Memory B cell (primary cell): Measurements from ENCODE around the gene MBTPS1.

ENCODE experiments used
- ATAC-seq: fragments of 150-1000 bp; cut with Tn5 transposase; 2 replicates; pipeline ENCODE4 v1.10.0; 2021; ENCODE audit warnings: low read depth, mild to moderate bottlenecking, moderate library complexity
- DNase-seq, 2 donors: peaks; one replicate each; pipeline ENCODE4 v3.0.0; 2022; ENCODE audit warnings: low spot score in 2 of 2
- H3K27ac Mint-ChIP-seq: one replicate; pipeline ENCODE4 v1.8.0; 2022; ENCODE audit warnings: mild to moderate bottlenecking, moderate library complexity, mixed read lengths
- H3K27me3 Mint-ChIP-seq: one replicate; pipeline ENCODE4 v1.8.0; 2022; ENCODE audit warnings: mixed read lengths
- H3K36me3 Mint-ChIP-seq: one replicate; pipeline ENCODE4 v1.8.0; 2022; ENCODE audit warnings: mild to moderate bottlenecking, mixed read lengths
- H3K4me1 Mint-ChIP-seq: one replicate; pipeline ENCODE4 v1.8.0; 2022; ENCODE audit warnings: mixed read lengths
- H3K4me3 Mint-ChIP-seq: one replicate; pipeline ENCODE4 v1.8.0; 2022; ENCODE audit warnings: mild to moderate bottlenecking, moderate library complexity, mixed read lengths
- H3K9me3 Mint-ChIP-seq: one replicate; pipeline ENCODE4 v1.8.0; 2022; ENCODE audit warnings: mixed read lengths

MBTPS1 gene

GRCh38 chr16:84098939-84099338, 17.8 kb downstream of the MBTPS1 start:
- peaks cover 26% of the 10 kb centered on the region for H3K36me3 Mint-ChIP-seq

GRCh38 chr16:84096447-84097005, 20.2 kb downstream of the MBTPS1 start:
- Mint-ChIP-seq H3K9me3 (no peaks in the 10 kb centered on the region), H3K4me3 (no peak overlapping the region), H3K27me3 (no peaks in the 10 kb centered on the region), H3K4me1 (no peaks in the 10 kb centered on the region), H3K36me3 (peaks cover 41% of the 10 kb centered on the region), H3K27ac (no peak overlapping the region)
- DNase-seq: no peak
- no peak for ATAC-seq

More at GRCh38 chr16:84098939-84099338, 17.8 kb downstream of the MBTPS1 start:
- no peaks in the 10 kb centered on the region for H3K27me3 Mint-ChIP-seq
- H3K4me1 Mint-ChIP-seq: peaks cover 5% of the 10 kb centered on the region
- no peak overlapping the region for H3K4me3 Mint-ChIP-seq
- no peak overlapping the region for H3K27ac Mint-ChIP-seq
- H3K9me3 Mint-ChIP-seq: no peaks in the 10 kb centered on the region
- DNase-seq (no peak), ATAC-seq (no peak)

- ATAC-seq (no peak), DNase-seq (no peak)
- Mint-ChIP-seq H3K4me1 (no peaks in the 10 kb centered on the region), H3K9me3 (no peaks in the 10 kb centered on the region), H3K4me3 (no peak overlapping the region), H3K27ac (no peak overlapping the region), H3K27me3 (no peaks in the 10 kb centered on the region), H3K36me3 (peaks cover 43% of the 10 kb centered on the region)
Measured at GRCh38 chr16:84095466-84095865, 21.3 kb downstream of the MBTPS1 start.

GRCh38 chr16:84093879-84094270, 22.9 kb downstream of the MBTPS1 start:
- no peak for DNase-seq
- Mint-ChIP-seq H3K4me3 (no peak overlapping the region), H3K4me1 (peaks cover 2% of the 10 kb centered on the region), H3K9me3 (no peaks in the 10 kb centered on the region), H3K27ac (no peak overlapping the region), H3K36me3 (peaks cover 49% of the 10 kb centered on the region), H3K27me3 (no peaks in the 10 kb centered on the region)
- no peak for ATAC-seq

- ATAC-seq (no peak), DNase-seq (no peak)
- H3K9me3 Mint-ChIP-seq: no peaks in the 10 kb centered on the region
- H3K4me1 Mint-ChIP-seq: peaks cover 7% of the 10 kb centered on the region
- no peak overlapping the region for H3K4me3 Mint-ChIP-seq
- H3K27ac Mint-ChIP-seq: no peak overlapping the region
- peaks cover 53% of the 10 kb centered on the region for H3K36me3 Mint-ChIP-seq
- H3K27me3 Mint-ChIP-seq: no peaks in the 10 kb centered on the region
Measured at GRCh38 chr16:84093120-84093878, 23.4 kb downstream of the MBTPS1 start.

DNA sequence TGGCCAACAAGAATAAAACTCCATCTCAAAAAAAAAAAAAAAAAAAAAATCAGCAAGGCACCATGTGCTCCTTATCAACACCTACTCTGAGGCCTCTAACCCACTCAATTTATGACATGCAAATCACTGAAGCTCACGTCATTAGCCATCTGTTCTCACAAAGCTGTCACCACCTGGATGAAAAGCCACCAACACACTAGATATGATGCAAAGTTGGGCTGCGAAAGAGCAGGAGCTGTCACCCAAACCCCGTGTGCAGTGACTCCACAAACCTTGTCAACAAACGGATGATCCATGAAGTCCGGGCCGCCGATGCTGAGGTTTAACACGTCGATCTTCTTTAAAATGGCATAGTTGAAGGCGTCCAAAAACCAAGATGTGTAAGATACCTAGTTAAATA, 25.3 kb downstream of the MBTPS1 start:
- no peaks in the 10 kb centered on the region for H3K9me3 Mint-ChIP-seq
- DNase-seq: no peak
- peaks cover 10% of the 10 kb centered on the region for H3K4me1 Mint-ChIP-seq
- no peak overlapping the region for H3K4me3 Mint-ChIP-seq
- H3K27me3 Mint-ChIP-seq: no peaks in the 10 kb centered on the region
- H3K27ac Mint-ChIP-seq: no peak overlapping the region
- H3K36me3 Mint-ChIP-seq: peaks cover 50% of the 10 kb centered on the region
- no peak for ATAC-seq

DNA sequence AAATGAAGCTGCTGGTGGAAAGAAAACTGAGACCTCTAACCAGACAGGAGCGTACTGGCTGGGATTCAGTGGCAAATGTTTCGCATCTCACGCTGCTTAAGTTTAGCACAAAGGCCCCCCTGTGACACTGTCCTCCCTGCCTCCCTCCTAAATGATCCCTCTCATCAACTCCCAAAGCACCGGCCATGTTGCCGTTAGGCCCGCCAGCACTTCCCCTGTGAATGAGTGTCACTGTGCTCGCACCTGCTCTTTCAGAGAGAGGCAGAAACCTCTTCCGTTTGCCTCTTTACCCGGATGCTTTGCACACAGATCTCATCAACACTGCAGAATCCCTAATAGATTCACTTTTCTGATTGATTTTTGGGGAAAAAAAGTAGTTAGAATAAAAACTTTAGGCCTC, 26.5 kb downstream of the MBTPS1 start:
- Mint-ChIP-seq H3K27ac (no peak overlapping the region), H3K9me3 (no peaks in the 10 kb centered on the region), H3K27me3 (no peaks in the 10 kb centered on the region), H3K4me1 (peaks cover 18% of the 10 kb centered on the region), H3K36me3 (peaks cover 53% of the 10 kb centered on the region), H3K4me3 (no peak overlapping the region)
- ATAC-seq (no peak), DNase-seq (no peak)

DNA sequence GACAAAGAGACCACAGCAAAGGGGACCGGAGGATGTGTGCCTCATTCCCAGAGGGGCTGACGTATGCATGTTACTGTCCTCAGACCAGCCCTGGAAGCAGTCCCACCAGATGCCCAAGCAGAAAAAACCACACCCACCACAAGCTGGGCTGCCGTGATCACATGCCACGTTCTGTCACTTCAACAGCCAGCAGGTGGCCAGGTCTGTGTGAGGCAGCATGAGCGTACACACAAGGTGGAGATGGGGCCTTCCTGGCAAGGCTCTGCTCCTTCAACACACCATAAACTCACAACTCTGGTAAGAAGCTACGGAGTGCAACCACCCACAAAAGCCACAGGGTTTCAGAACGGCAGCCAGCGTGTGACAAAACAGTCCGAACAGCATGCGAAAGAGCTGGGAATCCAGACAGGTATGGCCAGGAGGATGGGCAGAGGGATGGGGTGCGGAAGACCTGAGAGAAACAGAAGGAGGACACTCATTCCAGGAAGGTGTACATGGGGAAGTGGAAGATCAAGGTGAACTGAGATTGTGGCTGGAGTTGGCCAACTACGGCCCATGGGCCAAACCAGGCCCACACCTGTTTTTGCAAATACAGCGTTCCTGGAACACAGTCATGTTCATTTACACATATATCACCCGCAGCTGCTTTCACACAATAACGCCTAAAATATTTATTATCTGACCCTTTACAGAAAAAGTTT, 27.9 kb downstream of the MBTPS1 start:
- Mint-ChIP-seq H3K4me3 (no peak overlapping the region), H3K27me3 (no peaks in the 10 kb centered on the region), H3K4me1 (peaks cover 21% of the 10 kb centered on the region), H3K27ac (no peak overlapping the region), H3K9me3 (no peaks in the 10 kb centered on the region), H3K36me3 (peaks cover 44% of the 10 kb centered on the region)
- DNase-seq (peak; percentile 8 to 17), ATAC-seq (peak; percentile 62)

GRCh38 chr16:84087466-84088151, 29.1 kb downstream of the MBTPS1 start:
- ATAC-seq (no peak), DNase-seq (no peak)
- Mint-ChIP-seq H3K27ac (no peak overlapping the region), H3K4me1 (peaks cover 21% of the 10 kb centered on the region), H3K4me3 (no peak overlapping the region), H3K36me3 (peaks cover 38% of the 10 kb centered on the region), H3K9me3 (no peaks in the 10 kb centered on the region), H3K27me3 (no peaks in the 10 kb centered on the region)

DNA sequence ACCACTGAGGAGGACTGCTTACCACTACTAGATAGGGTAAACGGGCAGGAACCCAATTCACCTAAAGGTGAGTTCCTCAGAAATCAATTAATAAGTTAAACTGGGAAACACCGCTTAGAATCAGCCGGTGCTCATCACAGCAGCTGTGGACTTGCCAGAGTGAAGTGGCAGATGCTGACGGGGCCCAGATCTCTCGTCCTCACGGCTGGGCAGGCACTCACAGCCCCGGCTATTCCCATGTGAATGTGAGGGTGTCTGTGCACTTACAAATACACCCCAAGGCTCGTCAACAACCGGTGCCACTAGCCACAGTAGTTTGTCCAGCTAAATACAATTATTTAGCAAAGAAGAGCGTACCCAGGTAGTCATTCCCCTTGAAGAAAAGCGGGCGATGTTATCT, 29.7 kb downstream of the MBTPS1 start:
- H3K4me1 Mint-ChIP-seq: peaks cover 21% of the 10 kb centered on the region
- H3K36me3 Mint-ChIP-seq: peaks cover 38% of the 10 kb centered on the region
- no peak for ATAC-seq

GRCh38 chr16:84086341-84086740, 30.4 kb downstream of the MBTPS1 start:
- H3K27ac Mint-ChIP-seq: peak overlapping the region; percentile 28

More for the DNA sequence above, 29.7 kb downstream of the MBTPS1 start:
- H3K27me3 Mint-ChIP-seq: no peaks in the 10 kb centered on the region
- no peaks in the 10 kb centered on the region for H3K9me3 Mint-ChIP-seq
- no peak overlapping the region for H3K4me3 Mint-ChIP-seq
- no peak for DNase-seq
- H3K27ac Mint-ChIP-seq: no peak overlapping the region

DNA sequence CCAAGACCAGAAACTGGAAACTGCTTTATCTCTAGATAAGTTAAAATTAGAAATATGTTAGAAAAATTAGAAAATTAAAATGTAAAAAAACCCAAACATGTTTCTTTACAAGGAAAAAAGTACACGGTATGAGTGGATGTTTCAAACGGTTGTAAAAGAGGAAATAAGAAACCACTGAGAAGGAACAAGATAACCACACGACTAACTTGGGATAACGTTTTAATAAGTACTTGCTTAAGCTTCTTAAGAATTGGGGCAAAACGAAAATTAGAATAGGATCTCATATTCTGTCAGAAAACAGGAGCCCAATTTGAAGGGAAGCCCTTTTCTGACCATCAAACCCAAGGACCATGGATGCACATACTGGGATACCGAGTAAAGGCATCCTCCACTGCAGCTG, 31.0 kb downstream of the MBTPS1 start:
- DNase-seq (no peak), ATAC-seq (peak; percentile 70)
- Mint-ChIP-seq H3K9me3 (no peaks in the 10 kb centered on the region), H3K27ac (peak overlapping the region; percentile 28), H3K4me1 (peaks cover 21% of the 10 kb centered on the region), H3K36me3 (peaks cover 37% of the 10 kb centered on the region), H3K27me3 (no peaks in the 10 kb centered on the region), H3K4me3 (no peak overlapping the region)

More at GRCh38 chr16:84086341-84086740, 30.4 kb downstream of the MBTPS1 start:
- H3K4me3 Mint-ChIP-seq: no peak overlapping the region
- DNase-seq (no peak), ATAC-seq (no peak)
- peaks cover 34% of the 10 kb centered on the region for H3K36me3 Mint-ChIP-seq
- no peaks in the 10 kb centered on the region for H3K9me3 Mint-ChIP-seq
- no peaks in the 10 kb centered on the region for H3K27me3 Mint-ChIP-seq
- H3K4me1 Mint-ChIP-seq: peaks cover 21% of the 10 kb centered on the region

DNA sequence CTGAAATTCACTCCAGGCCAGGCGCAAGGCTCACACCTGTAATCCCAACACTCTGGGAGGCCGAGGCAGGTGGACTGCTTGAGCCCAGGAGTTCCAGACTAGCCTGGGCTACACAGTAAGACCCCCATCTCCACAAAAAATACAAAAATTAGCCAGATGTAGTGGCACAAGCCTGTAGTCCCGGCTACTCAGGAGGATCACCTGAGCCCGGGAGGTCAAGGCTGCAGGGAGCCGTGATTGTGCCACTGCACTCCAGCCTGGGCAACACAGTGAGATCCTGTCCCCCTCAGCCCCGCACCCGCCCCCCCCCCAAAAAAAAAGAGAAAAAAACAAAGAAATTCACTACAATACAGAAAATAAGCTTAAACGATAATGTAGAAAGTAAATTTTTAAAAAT, 31.5 kb downstream of the MBTPS1 start:
- Mint-ChIP-seq H3K4me3 (no peak overlapping the region), H3K36me3 (peaks cover 39% of the 10 kb centered on the region)

More for the DNA sequence above, 31.5 kb downstream of the MBTPS1 start:
- DNase-seq (no peak), ATAC-seq (no peak)
- Mint-ChIP-seq H3K4me1 (peaks cover 21% of the 10 kb centered on the region), H3K27ac (no peak overlapping the region), H3K27me3 (no peaks in the 10 kb centered on the region), H3K9me3 (no peaks in the 10 kb centered on the region)
